BLaER1 (cell line): ENCODE data around the gene GPS2.
"Not testable (repeated sequence)": the region's sequence is repeated elsewhere in the genome, so short reads cannot be mapped to it uniquely, and the experiment has no call there.

ENCODE experiments used
- H3K27ac ChIP-seq: shearing (Covaris generic); formaldehyde crosslinking; 2 replicates; pipeline ENCODE4 v1.8.1; 2022
- H3K27me3 ChIP-seq: shearing (Covaris generic); formaldehyde crosslinking; 2 replicates; pipeline ENCODE4 v1.8.1; 2022
- H3K36me3 ChIP-seq: shearing (Covaris generic); formaldehyde crosslinking; 2 replicates; pipeline ENCODE4 v1.8.1; 2022
- H3K4me1 ChIP-seq: shearing (Covaris generic); formaldehyde crosslinking; 2 replicates; pipeline ENCODE4 v1.8.1; 2022
- H3K4me2 ChIP-seq: shearing (Covaris generic); formaldehyde crosslinking; 2 replicates; pipeline ENCODE4 v1.8.1; 2022
- H3K4me3 ChIP-seq: shearing (Covaris generic); formaldehyde crosslinking; 2 replicates; pipeline ENCODE4 v1.8.1; 2022
- H3K9ac ChIP-seq: shearing (Covaris generic); formaldehyde crosslinking; 2 replicates; pipeline ENCODE4 v1.8.1; 2022
- H3K9me3 ChIP-seq: shearing (Covaris generic); formaldehyde crosslinking; 2 replicates; pipeline ENCODE4 v1.8.1; 2022
- H4K20me1 ChIP-seq: shearing (Covaris generic); formaldehyde crosslinking; 2 replicates; pipeline ENCODE4 v1.8.1; 2022
- Cebpa-rat ChIP-seq: shearing (Covaris generic); IDR thresholded peaks from 2 replicates; pipeline ENCODE4 v1.8.1; 2022

GPS2 gene

GRCh38 chr17:7340179-7340578 is 25.0 kb upstream of the GPS2 start:
- H3K9ac ChIP-seq, result no peak overlapping the region; the same call in 1 of the 2 replicates
- peaks cover 50% of the 10 kb centered on the region for H3K36me3 ChIP-seq
- TF ChIP-seq Cebpa-rat, result no peak
- peaks cover 49% of the 10 kb centered on the region for H3K4me1 ChIP-seq
- H3K27me3 ChIP-seq, result no peaks in the 10 kb centered on the region
- no peak overlapping the region for H3K4me3 ChIP-seq
- H4K20me1 ChIP-seq, result no peaks in the 10 kb centered on the region
- no peaks in the 10 kb centered on the region for H3K9me3 ChIP-seq
- no peak overlapping the region for H3K4me2 ChIP-seq
- H3K27ac ChIP-seq, result no peak overlapping the region

GRCh38 chr17:7337600-7337999 is 22.4 kb upstream of the GPS2 start:
- H3K4me3 ChIP-seq, result peak overlapping the region; percentile 68
- H3K4me2 ChIP-seq, result peak overlapping the region; percentile 98
- H3K36me3 ChIP-seq, result peaks cover 32% of the 10 kb centered on the region
- H3K27me3 ChIP-seq, H4K20me1 ChIP-seq, H3K9me3 ChIP-seq: not testable (repeated sequence)
- H3K4me1 ChIP-seq, result peaks cover 73% of the 10 kb centered on the region
- peak overlapping the region; percentile 75; the same call in 1 of the 2 replicates for H3K9ac ChIP-seq
- H3K27ac ChIP-seq, result peak overlapping the region; percentile 85

- Histone ChIP-seq H3K27me3 (no peaks in the 10 kb centered on the region), H4K20me1 (no peaks in the 10 kb centered on the region), H3K9ac (peak within 1 kb of the TSS; percentile 75), H3K4me2 (peak within 1 kb of the TSS; percentile 98), H3K36me3 (peaks cover 21% of the 10 kb centered on the region), H3K27ac (peak within 1 kb of the TSS; percentile 85), H3K9me3 (no peaks in the 10 kb centered on the region), H3K4me3 (peak within 1 kb of the TSS; percentile 68), H3K4me1 (peaks cover 84% of the 10 kb centered on the region)
- TF ChIP-seq Cebpa-rat, result no peak
Observed at GRCh38 chr17:7336240-7337175, 21.3 kb upstream of the GPS2 start, which contains the start of gene ACAP1. TSS of gene ACAP1 (plus strand) at chr17:7336529. CDS start at chr17:7336735, 206 bp downstream.

GRCh38 chr17:7335765-7336164 is 20.6 kb upstream of the GPS2 start:
- not testable (repeated sequence) for H3K27me3 ChIP-seq, H4K20me1 ChIP-seq, H3K9me3 ChIP-seq
- peak overlapping the region; percentile 75; the same call in 1 of the 2 replicates for H3K9ac ChIP-seq
- peaks cover 13% of the 10 kb centered on the region; the same call in 1 of the 2 replicates for H3K36me3 ChIP-seq
- peaks cover 91% of the 10 kb centered on the region for H3K4me1 ChIP-seq
- H3K4me3 ChIP-seq, result peak overlapping the region; percentile 68
- H3K27ac ChIP-seq, result peak overlapping the region; percentile 85
- peak overlapping the region; percentile 98 for H3K4me2 ChIP-seq

GRCh38 chr17:7334938-7335538 is 19.9 kb upstream of the GPS2 start:
- Histone ChIP-seq H3K27ac (peak overlapping the region; percentile 85), H3K36me3 (peaks cover 11% of the 10 kb centered on the region; the same call in 1 of the 2 replicates), H3K4me1 (peaks cover 96% of the 10 kb centered on the region), H3K9ac (peak overlapping the region; percentile 75; the same call in 1 of the 2 replicates), H3K9me3 (no peaks in the 10 kb centered on the region), H3K4me2 (peak overlapping the region; percentile 98), H4K20me1 (no peaks in the 10 kb centered on the region), H3K27me3 (no peaks in the 10 kb centered on the region), H3K4me3 (no peak overlapping the region; the same call in 1 of the 2 replicates)
- no peak for TF ChIP-seq Cebpa-rat

GRCh38 chr17:7332600-7333069 is 17.5 kb upstream of the GPS2 start:
- not testable (repeated sequence) for H3K4me3 ChIP-seq, H3K36me3 ChIP-seq, H3K27me3 ChIP-seq, H3K9me3 ChIP-seq, H4K20me1 ChIP-seq
- Histone ChIP-seq H3K4me1 (peaks cover 83% of the 10 kb centered on the region), H3K9ac (0 out of 2 replicates have a peak overlapping the region, but pooled peaks have one; percentile 45), H3K4me2 (peak overlapping the region; percentile 60), H3K27ac (peak overlapping the region; percentile 45; the same call in 1 of the 2 replicates)

GRCh38 chr17:7332111-7332510 is 17.0 kb upstream of the GPS2 start:
- peak overlapping the region; percentile 45; the same call in 1 of the 2 replicates for H3K27ac ChIP-seq
- no peaks in the 10 kb centered on the region for H3K27me3 ChIP-seq
- peak overlapping the region; percentile 60 for H3K4me2 ChIP-seq
- H3K4me1 ChIP-seq, result peaks cover 80% of the 10 kb centered on the region
- H3K9ac ChIP-seq, result 0 out of 2 replicates have a peak overlapping the region, but pooled peaks have one; percentile 45
- no peaks in the 10 kb centered on the region for H3K9me3 ChIP-seq
- H3K36me3 ChIP-seq, result no peaks in the 10 kb centered on the region
- TF ChIP-seq Cebpa-rat, result no peak
- no peak overlapping the region for H3K4me3 ChIP-seq
- H4K20me1 ChIP-seq, result no peaks in the 10 kb centered on the region

- Histone ChIP-seq H3K36me3 (peaks cover 14% of the 10 kb centered on the region), H3K27ac (peak overlapping the region; percentile 65), H3K9ac (peak overlapping the region; percentile 88), H3K4me2 (peak overlapping the region; percentile 85), H4K20me1 (no peaks in the 10 kb centered on the region), H3K4me1 (peaks cover 65% of the 10 kb centered on the region), H3K27me3 (no peaks in the 10 kb centered on the region), H3K4me3 (peak overlapping the region; percentile 85), H3K9me3 (no peaks in the 10 kb centered on the region)
- no peak for TF ChIP-seq Cebpa-rat
Observed at GRCh38 chr17:7330638-7331015, 15.5 kb upstream of the GPS2 start.

- Histone ChIP-seq H3K9ac (peak overlapping the region; percentile 88), H3K27me3 (no peaks in the 10 kb centered on the region), H4K20me1 (no peaks in the 10 kb centered on the region), H3K9me3 (no peaks in the 10 kb centered on the region), H3K27ac (peak overlapping the region; percentile 65), H3K4me3 (peak overlapping the region; percentile 85), H3K36me3 (peaks cover 20% of the 10 kb centered on the region), H3K4me1 (peaks cover 60% of the 10 kb centered on the region), H3K4me2 (peak overlapping the region; percentile 85)
- no peak for TF ChIP-seq Cebpa-rat
Observed at GRCh38 chr17:7329997-7330637, 15.0 kb upstream of the GPS2 start.
